Natural killer cell (primary cell): Measurements from ENCODE around the gene MDGA2. TPM values are rescaled to one million over a fixed set of nuclear protein-coding genes. Genes with fewer than 3 reads are reported as not detected.

Experiments used
- ATAC-seq, 3 donors: fragments of 150-1000 bp in 2 of 3; fragments of 200-7000 bp in 1 of 3; cut with Tn5 transposase; 1 replicate in 1 of 3; 2 replicates in 2 of 3; pipeline ENCODE4 v1.10.0; 2021; ENCODE audit warnings: mild to moderate bottlenecking in 2 of 3, moderate library complexity in 2 of 3
- DNase-seq, 2 donors: peaks; one replicate each; pipeline versions ENCODE4 v3.0.0 to v3.0.0-alpha.2; 2013 to 2021; ENCODE audit warnings: mixed read lengths in 1 of 2
- H3K27ac ChIP-seq: one replicate; pipeline ENCODE4 v1.5.1; 2013; ENCODE audit warnings: mild to moderate bottlenecking, low read length
- H3K27me3 ChIP-seq: one replicate; pipeline ENCODE4 v1.6.1; 2013; ENCODE audit warnings: low read length; ENCODE audit not compliant: control insufficient read depth, insufficient read depth
- H3K36me3 ChIP-seq: one replicate; pipeline ENCODE4 v1.6.1; 2013; ENCODE audit warnings: low read length; ENCODE audit not compliant: control insufficient read depth, insufficient read depth
- H3K4me1 ChIP-seq: one replicate; pipeline ENCODE4 v1.6.1; 2013; ENCODE audit warnings: low read length; ENCODE audit not compliant: control insufficient read depth, insufficient read depth
- H3K4me3 ChIP-seq: one replicate; pipeline ENCODE4 v1.5.1; 2013; ENCODE audit warnings: low read length
- H3K9me3 ChIP-seq: one replicate; pipeline ENCODE4 v1.6.1; 2013; ENCODE audit warnings: low read length; ENCODE audit not compliant: control insufficient read depth, insufficient read depth
- H3K27ac Mint-ChIP-seq, 2 donors: one replicate each; pipeline ENCODE4 v1.8.0; 2022; ENCODE audit warnings: mild to moderate bottlenecking in 2 of 2, mixed read lengths in 2 of 2, moderate library complexity in 1 of 2
- H3K27me3 Mint-ChIP-seq, 2 donors: one replicate each; pipeline ENCODE4 v1.8.0; 2022; ENCODE audit warnings: low read depth in 2 of 2, mixed read lengths in 2 of 2
- H3K36me3 Mint-ChIP-seq: one replicate; pipeline ENCODE4 v1.8.0; 2022; ENCODE audit warnings: mixed read lengths
- H3K4me1 Mint-ChIP-seq, 2 donors: one replicate each; pipeline ENCODE4 v1.8.0; 2022; ENCODE audit warnings: mixed read lengths in 2 of 2
- H3K4me3 Mint-ChIP-seq: one replicate; pipeline ENCODE4 v1.8.0; 2022; ENCODE audit warnings: mild to moderate bottlenecking, moderate library complexity, mixed read lengths
- H3K9me3 Mint-ChIP-seq, 2 donors: one replicate each; pipeline ENCODE4 v1.8.0; 2022; ENCODE audit warnings: mixed read lengths in 2 of 2
- WGBS: methylation state at CpG from one replicate; pipeline ENCODE4 v1.1.7; 2013; ENCODE audit warnings: missing lambda C conversion rate; ENCODE audit not compliant: insufficient coverage; 5-methylcytosine and 5-hydroxymethylcytosine counted together
- intact Hi-C: fragments of 100-400 bp; cut with micrococcal nuclease; formaldehyde crosslinking; loops from one replicate; pipeline ENCODE4 v1.14.2; 2022
- total RNA-seq, 4 donors: library from RNA; stranded (reverse); fragments of 120-200 nt in 1 of 4; gene quantifications; one replicate each; pipeline versions ENCODE4 v1.2.3 to v1.2.4, GENCODE V29; 2013 to 2022
- TF ChIP-seq, protein P1 (sequence below): fragments of 200-600 bp; IDR thresholded peaks from one replicate; pipeline ENCODE4 v1.8.0; 2022; ENCODE audit warnings: antibody characterized with exemption

Gene MDGA2
- total RNA-seq, 3 donors from 2014 or later (not counting 1 experiment from before 2014, with no cell fraction given), result not detected

DNA sequence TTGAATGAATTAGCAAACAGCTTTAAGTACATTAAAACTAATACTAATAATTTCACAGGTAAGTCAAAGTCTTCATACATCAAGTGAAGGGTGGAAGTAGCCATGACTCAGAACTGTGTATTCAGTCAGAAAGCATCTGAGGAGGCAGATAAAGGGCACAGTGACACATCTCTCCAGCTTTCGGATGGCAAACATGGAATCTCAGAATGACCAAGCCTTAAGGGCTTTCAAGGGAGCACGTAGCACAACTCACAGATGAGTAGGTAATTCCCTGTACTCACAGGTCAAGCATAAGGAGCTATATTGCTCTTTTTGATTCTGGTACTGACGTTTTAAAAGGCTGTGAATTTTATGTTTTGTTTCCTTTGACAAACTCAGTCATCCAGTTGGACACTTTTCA lies 56.0 kb downstream of the MDGA2 start:
- WGBS, result 72% methylated on average over 2 of the region's 3 CpGs
- no peak overlapping the region for H3K27ac Mint-ChIP-seq
- no peak for ATAC-seq

DNA sequence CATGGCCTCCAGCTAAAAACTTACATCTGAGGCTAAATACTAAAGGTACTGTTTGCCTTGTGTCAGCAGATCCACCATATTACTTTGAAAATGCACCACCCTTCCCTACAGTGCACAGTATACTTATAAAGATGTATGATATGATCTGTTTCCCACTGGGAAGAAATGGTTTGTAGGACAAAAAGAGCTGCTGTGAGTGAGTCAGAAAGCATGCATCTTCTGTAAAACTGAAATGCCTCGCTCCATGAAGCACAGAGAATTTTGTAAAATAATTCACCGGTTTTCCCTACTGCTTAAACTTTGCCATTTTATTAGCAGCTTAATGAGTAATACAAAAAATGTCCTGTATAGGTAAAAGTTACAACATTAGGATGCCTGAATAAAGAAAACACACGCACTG lies 68.8 kb downstream of the MDGA2 start:
- Mint-ChIP-seq H3K4me3 (no peak overlapping the region), H3K4me1 (no peaks in the 10 kb centered on the region), H3K36me3 (peaks cover 9% of the 10 kb centered on the region), H3K27ac (no peak overlapping the region), H3K9me3 (peaks cover 12 to 22% of the 10 kb centered on the region in 2 donors), H3K27me3 (no peaks in the 10 kb centered on the region)
- TF ChIP-seq, protein P1, sequence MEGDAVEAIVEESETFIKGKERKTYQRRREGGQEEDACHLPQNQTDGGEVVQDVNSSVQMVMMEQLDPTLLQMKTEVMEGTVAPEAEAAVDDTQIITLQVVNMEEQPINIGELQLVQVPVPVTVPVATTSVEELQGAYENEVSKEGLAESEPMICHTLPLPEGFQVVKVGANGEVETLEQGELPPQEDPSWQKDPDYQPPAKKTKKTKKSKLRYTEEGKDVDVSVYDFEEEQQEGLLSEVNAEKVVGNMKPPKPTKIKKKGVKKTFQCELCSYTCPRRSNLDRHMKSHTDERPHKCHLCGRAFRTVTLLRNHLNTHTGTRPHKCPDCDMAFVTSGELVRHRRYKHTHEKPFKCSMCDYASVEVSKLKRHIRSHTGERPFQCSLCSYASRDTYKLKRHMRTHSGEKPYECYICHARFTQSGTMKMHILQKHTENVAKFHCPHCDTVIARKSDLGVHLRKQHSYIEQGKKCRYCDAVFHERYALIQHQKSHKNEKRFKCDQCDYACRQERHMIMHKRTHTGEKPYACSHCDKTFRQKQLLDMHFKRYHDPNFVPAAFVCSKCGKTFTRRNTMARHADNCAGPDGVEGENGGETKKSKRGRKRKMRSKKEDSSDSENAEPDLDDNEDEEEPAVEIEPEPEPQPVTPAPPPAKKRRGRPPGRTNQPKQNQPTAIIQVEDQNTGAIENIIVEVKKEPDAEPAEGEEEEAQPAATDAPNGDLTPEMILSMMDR, result no peak
- no peak for ATAC-seq
- no peak for DNase-seq
- H3K27me3 ChIP-seq, result no peaks in the 10 kb centered on the region
- H3K4me3 ChIP-seq, result no peak overlapping the region
- intact Hi-C loops, result no loop called here
- no peaks in the 10 kb centered on the region for H3K4me1 ChIP-seq
- no peaks in the 10 kb centered on the region for H3K36me3 ChIP-seq
- no peak overlapping the region for H3K27ac ChIP-seq
- H3K9me3 ChIP-seq, result peaks cover 3% of the 10 kb centered on the region
- 71% methylated on average over 1 of the region's 3 CpGs for WGBS

More for the DNA sequence above, 56.0 kb downstream of the MDGA2 start:
- Histone ChIP-seq H3K27me3 (no peaks in the 10 kb centered on the region), H3K36me3 (no peaks in the 10 kb centered on the region), H3K4me3 (no peak overlapping the region), H3K4me1 (no peaks in the 10 kb centered on the region), H3K27ac (no peak overlapping the region), H3K9me3 (no peaks in the 10 kb centered on the region)
- peaks cover 13% of the 10 kb centered on the region in 2 donors for H3K9me3 Mint-ChIP-seq
- H3K27me3 Mint-ChIP-seq, result no peaks in the 10 kb centered on the region
- no peak overlapping the region for H3K4me3 Mint-ChIP-seq
- no peaks in the 10 kb centered on the region for H3K4me1 Mint-ChIP-seq
- no peak for DNase-seq
- H3K36me3 Mint-ChIP-seq, result no peaks in the 10 kb centered on the region
- TF ChIP-seq, protein P1, result no peak
- intact Hi-C loops, result no loop called here

DNA sequence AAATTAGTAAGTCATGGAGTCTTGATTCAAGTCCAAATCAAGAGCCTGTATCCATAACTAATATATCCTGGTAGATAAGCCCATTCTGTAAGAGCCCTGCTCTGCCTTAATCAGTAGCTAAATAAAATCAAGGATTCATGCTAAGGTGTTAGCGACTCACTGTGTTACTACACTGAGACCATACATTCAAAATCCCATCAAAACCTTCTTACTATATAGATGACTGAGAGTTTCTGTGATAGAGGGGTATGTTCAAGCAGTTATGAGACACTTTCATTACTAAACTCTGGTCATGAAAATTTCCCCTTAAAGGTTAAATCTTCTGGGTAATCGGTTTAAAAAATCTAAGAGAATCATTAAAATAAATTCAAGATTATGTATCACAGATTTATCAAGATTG lies 78.5 kb downstream of the MDGA2 start:
- Mint-ChIP-seq H3K27me3 (no peaks in the 10 kb centered on the region), H3K4me3 (no peak overlapping the region), H3K36me3 (no peaks in the 10 kb centered on the region), H3K9me3 (peaks cover 11 to 15% of the 10 kb centered on the region in 2 donors), H3K27ac (no peak overlapping the region), H3K4me1 (no peaks in the 10 kb centered on the region)
- no peak overlapping the region for H3K4me3 ChIP-seq
- ATAC-seq (no peak), DNase-seq (no peak)
- H3K9me3 ChIP-seq, result no peaks in the 10 kb centered on the region
- WGBS, result 100% methylated on average over 1 of the region's 2 CpGs
- TF ChIP-seq, protein P1, result no peak
- no peak overlapping the region for H3K27ac ChIP-seq
- H3K27me3 ChIP-seq, result no peaks in the 10 kb centered on the region
- intact Hi-C loops, result no loop called here
- H3K36me3 ChIP-seq, result no peaks in the 10 kb centered on the region
- no peaks in the 10 kb centered on the region for H3K4me1 ChIP-seq

DNA sequence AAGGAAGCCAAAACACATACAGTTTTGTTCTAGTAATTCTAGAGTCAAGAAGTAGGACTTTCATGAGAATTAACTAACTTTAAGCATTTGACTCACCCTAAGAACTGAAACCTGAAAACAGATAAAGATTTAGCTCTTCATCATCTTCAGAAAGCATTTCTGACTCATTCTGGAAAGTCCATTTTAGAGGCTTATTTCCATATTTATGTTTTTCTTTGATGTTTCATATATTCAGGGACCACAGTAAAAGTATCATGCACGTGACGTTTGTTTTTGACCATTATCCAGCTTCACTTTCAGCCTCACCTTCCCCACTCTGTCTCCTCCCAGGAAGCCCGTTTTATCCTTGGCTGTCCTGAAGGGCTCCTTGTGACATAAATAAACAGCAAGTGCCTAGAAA lies 79.2 kb downstream of the MDGA2 start:
- no peaks in the 10 kb centered on the region for H3K36me3 ChIP-seq
- no peak for ATAC-seq
- 69% methylated on average over 3 of the region's 3 CpGs for WGBS
- no peaks in the 10 kb centered on the region for H3K4me1 Mint-ChIP-seq
- no peak overlapping the region for H3K4me3 Mint-ChIP-seq
- intact Hi-C loops, result no loop called here
- H3K9me3 ChIP-seq, result no peaks in the 10 kb centered on the region
- H3K27ac ChIP-seq, result no peak overlapping the region
- peaks cover 11 to 21% of the 10 kb centered on the region in 2 donors for H3K9me3 Mint-ChIP-seq
- no peak overlapping the region for H3K27ac Mint-ChIP-seq
- TF ChIP-seq, protein P1, result no peak
- no peaks in the 10 kb centered on the region for H3K36me3 Mint-ChIP-seq
- no peak for DNase-seq
- H3K4me3 ChIP-seq, result no peak overlapping the region
- no peaks in the 10 kb centered on the region for H3K27me3 ChIP-seq
- no peaks in the 10 kb centered on the region for H3K4me1 ChIP-seq
- no peaks in the 10 kb centered on the region for H3K27me3 Mint-ChIP-seq
